Breast epithelium (tissue), 4 donors: ENCODE measurements around the gene SLC39A7. TPM values are rescaled to one million over a fixed set of nuclear protein-coding genes. Genes with fewer than 3 reads are reported as not detected.

ENCODE experiments used
- DNase-seq, 2 donors: peaks; one replicate each; pipeline ENCODE4 v3.0.0-alpha.2; 2019; ENCODE audit warnings: low spot score in 2 of 2
- H3K27ac ChIP-seq, 2 donors: fragments of 200-600 bp; sonication (generic) in 1 of 2; one replicate each; pipeline ENCODE4 v1.5.1; 2016 to 2019; ENCODE audit warnings: mild to moderate bottlenecking in 1 of 2
- H3K27me3 ChIP-seq, 2 donors: fragments of 200-600 bp; sonication (generic) in 1 of 2; one replicate each; pipeline versions ENCODE4 v1.5.1 to v1.6.0; 2017 to 2019; ENCODE audit warnings: control low read depth in 1 of 2, mild to moderate bottlenecking in 1 of 2
- H3K36me3 ChIP-seq: fragments of 200-600 bp; one replicate; pipeline ENCODE4 v1.5.1; 2019
- H3K4me1 ChIP-seq, 2 donors: fragments of 200-600 bp; sonication (generic); one replicate each; pipeline ENCODE4 v1.5.1; 2016 to 2019; ENCODE audit warnings: control low read depth in 1 of 2
- H3K4me3 ChIP-seq, 3 donors: fragments of 200-600 bp; sonication (generic); 1 replicate in 2 of 3; 2 replicates in 1 of 3; pipeline ENCODE4 v1.5.1; 2016 to 2019; ENCODE audit warnings: mild to moderate bottlenecking in 3 of 3, moderate library complexity in 2 of 3
- H3K9me3 ChIP-seq, 2 donors: fragments of 200-600 bp; sonication (generic) in 1 of 2; one replicate each; pipeline ENCODE4 v1.5.1; 2016 to 2019; ENCODE audit warnings: control low read depth in 1 of 2
- POLR2A ChIP-seq: fragments of 450-650 bp; IDR thresholded peaks from one replicate; pipeline ENCODE4 v1.6.1; 2016; ENCODE audit warnings: antibody characterized with exemption, mild to moderate bottlenecking, moderate library complexity
- POLR2AphosphoS5 ChIP-seq, 3 donors: sonication (generic); formaldehyde crosslinking; IDR thresholded peaks; one replicate each; pipeline ENCODE4 v1.6.1; 2017; ENCODE audit warnings: antibody characterized with exemption in 3 of 3
- intact Hi-C: fragments of 100-400 bp; cut with DNase I; formaldehyde crosslinking; loops from one replicate; pipeline ENCODE4 v1.15.1; 2023; ENCODE audit warnings: low total_unique reads
- total RNA-seq, 3 donors: library from RNA; depleted of rRNA; stranded (reverse); fragments of >200 nt; gene quantifications; one replicate each; pipeline ENCODE4 v1.1.0, GENCODE V29; 2016
- TF ChIP-seq, protein P1 (sequence below), 3 donors: fragments of 450-650 bp; IDR thresholded peaks; one replicate each; pipeline ENCODE4 v1.5.1; 2016 to 2017; ENCODE audit warnings: antibody characterized with exemption in 3 of 3, mild to moderate bottlenecking in 3 of 3, moderate library complexity in 3 of 3

SLC39A7 gene
- total RNA-seq, 3 donors from 2014 or later, result 55.0 to 79.3 (median 74.1) TPM

GRCh38 chr6:33167374-33168283 lies 33.0 kb upstream of the SLC39A7 start:
- intact Hi-C loops, result no loop called here
- Histone ChIP-seq H3K36me3 (no peaks in the 10 kb centered on the region), H3K4me3 (no peak overlapping the region), H3K4me1 (no peaks in the 10 kb centered on the region), H3K27me3 (no peaks in the 10 kb centered on the region), H3K27ac (no peak overlapping the region), H3K9me3 (no peaks in the 10 kb centered on the region)
- DNase-seq, result no peak
- TF ChIP-seq POLR2AphosphoS5 (IDR thresholded peaks at IDR 0.05) (no peak), POLR2A (no peak)
- TF ChIP-seq, protein P1, sequence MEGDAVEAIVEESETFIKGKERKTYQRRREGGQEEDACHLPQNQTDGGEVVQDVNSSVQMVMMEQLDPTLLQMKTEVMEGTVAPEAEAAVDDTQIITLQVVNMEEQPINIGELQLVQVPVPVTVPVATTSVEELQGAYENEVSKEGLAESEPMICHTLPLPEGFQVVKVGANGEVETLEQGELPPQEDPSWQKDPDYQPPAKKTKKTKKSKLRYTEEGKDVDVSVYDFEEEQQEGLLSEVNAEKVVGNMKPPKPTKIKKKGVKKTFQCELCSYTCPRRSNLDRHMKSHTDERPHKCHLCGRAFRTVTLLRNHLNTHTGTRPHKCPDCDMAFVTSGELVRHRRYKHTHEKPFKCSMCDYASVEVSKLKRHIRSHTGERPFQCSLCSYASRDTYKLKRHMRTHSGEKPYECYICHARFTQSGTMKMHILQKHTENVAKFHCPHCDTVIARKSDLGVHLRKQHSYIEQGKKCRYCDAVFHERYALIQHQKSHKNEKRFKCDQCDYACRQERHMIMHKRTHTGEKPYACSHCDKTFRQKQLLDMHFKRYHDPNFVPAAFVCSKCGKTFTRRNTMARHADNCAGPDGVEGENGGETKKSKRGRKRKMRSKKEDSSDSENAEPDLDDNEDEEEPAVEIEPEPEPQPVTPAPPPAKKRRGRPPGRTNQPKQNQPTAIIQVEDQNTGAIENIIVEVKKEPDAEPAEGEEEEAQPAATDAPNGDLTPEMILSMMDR (IDR thresholded peaks at IDR 0.05), result no peak

GRCh38 chr6:33168284-33168601 lies 32.4 kb upstream of the SLC39A7 start:
- Histone ChIP-seq H3K9me3 (no peaks in the 10 kb centered on the region), H3K4me1 (no peaks in the 10 kb centered on the region), H3K27me3 (no peaks in the 10 kb centered on the region), H3K36me3 (no peaks in the 10 kb centered on the region), H3K27ac (no peak overlapping the region), H3K4me3 (no peak overlapping the region)
- DNase-seq, result no peak
- intact Hi-C loops, result no loop called here
- TF ChIP-seq POLR2A (no peak), POLR2AphosphoS5 (IDR thresholded peaks at IDR 0.05) (no peak)
- TF ChIP-seq, protein P1 (IDR thresholded peaks at IDR 0.05), result no peak

DNA sequence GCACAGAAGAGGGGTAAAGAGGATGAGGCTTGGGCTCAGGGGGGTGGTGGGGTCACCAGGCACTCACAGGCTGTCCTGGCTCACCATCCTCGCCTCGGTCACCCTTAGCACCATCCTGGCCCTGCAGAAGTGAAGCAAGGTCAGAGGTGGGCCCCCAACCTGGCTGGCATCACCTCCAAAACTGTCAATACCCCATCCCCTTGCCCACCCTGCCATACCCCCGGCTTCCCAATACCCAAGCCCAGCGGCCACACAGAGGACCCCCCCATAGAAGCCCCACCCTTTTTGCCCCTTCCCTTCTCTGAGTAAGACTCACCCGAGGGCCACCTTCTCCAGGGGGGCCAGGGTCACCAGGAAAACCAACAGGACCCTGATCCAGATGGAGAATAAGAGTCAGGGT lies 32.0 kb upstream of the SLC39A7 start:
- Histone ChIP-seq H3K27me3 (no peaks in the 10 kb centered on the region), H3K36me3 (no peaks in the 10 kb centered on the region), H3K4me1 (no peaks in the 10 kb centered on the region), H3K4me3 (no peak overlapping the region), H3K27ac (no peak overlapping the region), H3K9me3 (no peaks in the 10 kb centered on the region)
- DNase-seq, result no peak
- intact Hi-C loops, result no loop called here
- TF ChIP-seq, protein P1 (IDR thresholded peaks at IDR 0.05), result no peak

DNA sequence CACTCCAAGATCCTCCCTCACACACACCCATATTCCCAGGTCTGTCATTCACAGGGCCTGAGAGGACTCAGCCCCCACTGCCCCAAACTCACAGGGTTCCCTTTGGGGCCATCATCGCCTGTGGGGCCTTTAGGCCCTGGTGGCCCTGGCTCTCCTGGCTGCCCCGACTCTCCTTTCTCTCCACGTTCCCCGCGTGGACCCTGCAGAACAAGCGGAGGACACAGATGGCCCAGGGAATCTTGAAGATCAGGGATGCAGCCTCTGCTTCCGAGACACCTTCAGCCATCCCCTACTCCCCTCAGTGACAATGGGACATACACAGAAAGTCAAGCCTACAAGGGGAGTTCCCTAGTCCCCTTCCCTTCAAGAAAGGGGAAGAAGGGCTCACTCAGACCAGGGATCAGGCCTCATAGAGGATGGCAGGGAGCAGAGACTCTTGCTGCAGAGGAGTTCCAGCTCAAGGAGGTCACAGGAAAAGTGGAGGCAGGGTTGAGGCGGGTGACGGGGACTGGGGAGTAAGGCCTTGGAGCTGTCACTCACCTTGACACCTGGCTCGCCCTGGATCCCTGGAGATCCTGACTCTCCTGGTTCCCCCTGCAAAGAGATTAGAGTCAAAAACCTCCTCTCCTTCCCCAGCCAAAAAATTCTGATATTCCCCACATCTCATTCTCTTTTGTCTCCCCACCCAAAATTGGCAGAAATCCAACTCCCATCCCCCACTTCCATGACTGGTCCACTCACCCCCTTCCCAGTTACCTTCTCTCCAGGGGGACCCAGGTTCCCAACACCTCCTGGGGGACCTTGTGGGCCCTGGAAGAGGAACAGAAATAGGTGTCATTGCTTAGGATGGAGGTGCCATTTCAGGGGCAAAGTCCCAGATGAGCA lies 31.1 kb upstream of the SLC39A7 start:
- H3K9me3 ChIP-seq, result no peaks in the 10 kb centered on the region
- H3K4me1 ChIP-seq, result no peaks in the 10 kb centered on the region
- no peak overlapping the region for H3K4me3 ChIP-seq
- H3K27me3 ChIP-seq, result no peaks in the 10 kb centered on the region
- H3K36me3 ChIP-seq, result no peaks in the 10 kb centered on the region
- no peak overlapping the region for H3K27ac ChIP-seq
- intact Hi-C loops, result no loop called here
- peak in 1 of 2 donors; percentile 47 for DNase-seq
- TF ChIP-seq POLR2A (no peak), POLR2AphosphoS5 (IDR thresholded peaks at IDR 0.05) (no peak)
- TF ChIP-seq, protein P1 (IDR thresholded peaks at IDR 0.05), result no peak
